LHCN-M2 (cell line): Measurements from ENCODE around the gene CDH12. TPM values are rescaled to one million over a fixed set of nuclear protein-coding genes. Genes with fewer than 3 reads are reported as not detected.
"Not testable (repeated sequence)": the region's sequence is repeated elsewhere in the genome, so short reads cannot be mapped to it uniquely, and the experiment has no call there.

Source experiments
- DNase-seq: peaks from one replicate; pipeline ENCODE4 v3.0.0-alpha.2; 2012; ENCODE audit warnings: low read depth
- polyA plus RNA-seq: library from polyadenylated mRNA; unstranded; fragments of >200 nt; gene quantifications from one replicate; pipeline ENCODE4 v1.2.1, GENCODE V29; 2012; ENCODE audit warnings: missing spikeins
- total RNA-seq: library from RNA; depleted of rRNA; stranded (reverse); fragments of >200 nt; gene quantifications from 2 replicates; pipeline ENCODE4 v1.2.3, GENCODE V29; 2014; rRNA removed

CDH12 gene
- not detected in 2 replicates for total RNA-seq
- not detected for polyA plus RNA-seq

GRCh38 chr5:22852807-22853660 is at the start of gene CDH12:
TSS of gene CDH12 (minus strand) at chr5:22853344.
- no peak for DNase-seq

GRCh38 chr5:22901885-22902284 is 48.7 kb upstream of the CDH12 start:
- no peak for DNase-seq

GRCh38 chr5:22900801-22901310 is 47.7 kb upstream of the CDH12 start:
- DNase-seq = no peak

DNA sequence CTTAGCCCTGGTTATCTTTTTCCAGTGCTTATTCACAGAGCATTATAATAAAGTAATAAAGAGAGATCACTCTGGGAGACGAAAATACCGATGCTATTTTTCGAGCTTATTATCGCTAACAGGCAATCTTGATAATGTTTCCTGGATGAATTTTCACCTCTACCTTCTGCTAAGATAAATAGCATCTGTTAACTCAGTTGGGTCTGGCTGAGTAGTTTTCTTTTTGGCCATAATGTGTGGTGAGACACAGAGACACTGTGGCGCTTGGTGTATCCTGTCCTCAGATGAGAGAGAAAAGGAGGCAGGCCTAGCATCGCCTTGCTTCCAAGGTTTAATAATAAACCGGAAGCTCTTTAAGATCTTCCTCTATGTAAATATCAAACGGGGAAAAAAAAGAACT is 46.2 kb upstream of the CDH12 start:
- no peak for DNase-seq

DNA sequence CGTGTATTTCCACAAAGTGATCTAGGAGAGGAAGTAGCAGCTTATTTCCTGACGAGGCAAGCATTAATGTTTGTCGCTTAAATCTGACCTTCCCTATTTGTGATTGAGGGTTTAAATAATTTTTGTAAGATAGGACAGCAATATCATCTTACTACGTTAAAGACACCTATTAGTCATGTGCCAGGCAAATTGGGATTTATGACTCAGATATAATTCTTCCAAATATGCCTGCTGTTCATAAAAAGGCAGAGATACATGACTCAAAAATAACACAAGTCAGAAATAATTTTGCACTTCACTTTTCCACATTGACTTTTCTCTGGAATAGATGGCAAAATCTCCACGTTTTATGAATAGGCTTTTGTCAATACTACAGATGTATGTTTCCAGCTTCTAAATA is 43.0 kb upstream of the CDH12 start:
- DNase-seq = no peak

DNA sequence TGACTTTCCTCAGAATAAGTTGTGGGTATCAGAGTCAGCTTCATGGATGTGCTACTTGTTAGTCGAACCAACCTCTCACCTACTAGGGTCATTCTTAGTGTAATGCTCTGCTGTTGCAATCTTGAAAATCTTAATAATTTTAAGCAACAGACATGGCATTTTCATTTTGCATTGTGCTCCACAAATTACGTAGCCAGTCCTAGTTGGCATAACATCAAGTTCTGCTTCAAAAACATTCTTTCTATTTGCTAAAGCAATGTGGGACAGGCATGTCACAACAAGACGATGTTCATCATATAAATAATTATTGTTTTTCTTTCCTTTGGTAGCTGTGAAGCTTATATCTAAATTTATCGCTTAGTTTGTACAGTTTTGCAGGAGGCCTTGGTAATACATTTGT is 39.3 kb upstream of the CDH12 start:
- no peak for DNase-seq

- DNase-seq = no peak
These were observed 36.6 kb upstream of the CDH12 start for GRCh38 chr5:22889720-22890119.

GRCh38 chr5:22887566-22887965 is 34.4 kb upstream of the CDH12 start:
- no peak for DNase-seq

DNA sequence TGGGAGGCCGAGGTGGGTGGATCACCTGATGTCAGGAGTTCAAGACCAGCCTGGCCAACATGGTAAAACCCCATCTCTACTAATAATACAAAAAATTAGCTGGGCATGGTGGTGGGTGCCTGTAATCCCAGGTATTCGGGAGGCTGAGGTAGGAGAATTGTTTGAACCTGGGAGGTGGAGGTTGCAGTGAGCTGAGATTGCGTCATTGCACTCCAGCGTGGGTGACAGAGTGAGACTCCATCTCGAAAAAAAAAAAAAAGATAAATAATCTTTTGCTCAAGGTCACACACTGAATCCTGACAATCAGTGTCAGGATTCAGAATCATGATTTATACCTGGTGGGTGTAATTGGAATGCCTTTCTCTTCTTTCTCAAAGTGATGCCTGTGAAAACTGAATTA is 5.8 kb upstream of the CDH12 start:
- not testable (repeated sequence) for DNase-seq

DNA sequence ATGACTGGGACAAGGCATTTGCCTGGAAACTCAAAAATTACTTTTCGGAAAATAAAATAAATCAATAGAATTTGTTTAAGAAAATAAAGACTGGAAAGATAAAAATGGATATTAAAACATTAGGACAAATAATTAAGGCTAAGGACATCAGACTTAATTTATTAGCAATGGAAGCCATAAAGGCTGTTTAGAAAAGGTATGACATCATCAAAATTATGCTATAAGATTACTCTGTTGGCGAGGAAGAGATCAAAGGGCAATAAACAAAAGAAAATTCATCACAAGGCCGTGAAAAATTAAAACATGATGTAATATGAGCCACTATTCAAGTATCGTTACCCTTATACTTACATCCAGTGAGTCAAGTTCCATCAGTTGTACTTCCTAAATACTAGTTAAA is 2.7 kb upstream of the CDH12 start:
- no peak for DNase-seq

DNA sequence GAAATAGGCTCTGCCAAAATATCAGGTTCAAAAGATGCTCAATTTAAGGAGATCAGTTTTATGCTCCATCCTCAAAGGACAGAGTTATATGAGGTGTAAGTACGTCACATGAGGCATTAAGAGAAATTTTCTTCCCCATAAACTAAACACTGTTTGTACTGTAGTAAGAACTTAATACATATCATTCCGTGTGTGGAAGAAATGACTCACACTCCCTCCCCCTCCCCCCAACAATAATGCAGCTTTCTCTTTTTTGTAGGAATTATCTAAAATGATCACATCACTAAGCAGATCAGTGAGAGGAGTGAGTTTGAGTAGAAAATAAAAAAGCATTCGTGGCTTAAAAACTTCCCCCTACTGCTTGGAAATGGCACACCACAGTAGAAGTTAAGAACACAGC is 2.2 kb downstream of the CDH12 start:
- DNase-seq = no peak

DNA sequence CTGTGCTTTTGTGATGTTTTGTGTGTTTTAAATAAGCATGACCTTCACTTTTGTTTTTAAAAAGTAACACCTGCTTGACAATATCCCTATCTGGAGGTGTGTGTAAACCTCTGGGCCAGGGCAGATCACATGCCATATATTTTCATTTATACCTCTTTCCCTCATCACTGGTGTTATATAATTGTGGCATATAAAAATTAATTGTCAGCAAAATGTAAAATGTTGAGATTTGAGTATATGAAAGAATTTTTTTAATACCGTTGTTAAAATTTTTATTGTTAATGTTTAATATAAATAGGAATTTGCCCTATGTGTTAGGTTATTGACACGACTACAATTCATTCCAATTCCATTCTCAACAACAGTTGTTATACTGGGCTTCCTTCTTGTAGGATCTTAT is 6.5 kb downstream of the CDH12 start:
- DNase-seq = no peak

DNA sequence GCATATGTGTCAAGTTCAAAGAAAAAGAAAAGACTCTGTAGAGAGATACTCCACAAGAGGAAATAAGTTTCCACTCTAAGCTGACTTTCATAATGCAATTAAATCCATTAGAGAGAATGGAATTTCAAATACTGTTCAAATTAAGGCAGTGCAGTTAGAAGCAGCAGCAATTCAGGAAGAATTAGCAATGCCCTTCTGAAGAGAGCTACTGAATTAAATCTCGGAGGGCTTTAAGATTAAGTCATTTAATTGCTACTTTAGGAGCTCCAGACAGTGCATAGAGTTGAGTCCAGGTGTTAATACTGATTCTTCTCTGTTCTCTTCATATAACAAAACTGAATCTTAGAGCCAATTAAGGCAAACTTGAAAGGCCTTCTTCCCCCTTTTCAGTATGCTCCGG is 8.5 kb downstream of the CDH12 start:
- no peak for DNase-seq

- DNase-seq = no peak
These were observed 9.0 kb downstream of the CDH12 start for GRCh38 chr5:22844155-22844554.

- no peak for DNase-seq
These were observed 10.6 kb downstream of the CDH12 start for GRCh38 chr5:22842574-22842973.

DNA sequence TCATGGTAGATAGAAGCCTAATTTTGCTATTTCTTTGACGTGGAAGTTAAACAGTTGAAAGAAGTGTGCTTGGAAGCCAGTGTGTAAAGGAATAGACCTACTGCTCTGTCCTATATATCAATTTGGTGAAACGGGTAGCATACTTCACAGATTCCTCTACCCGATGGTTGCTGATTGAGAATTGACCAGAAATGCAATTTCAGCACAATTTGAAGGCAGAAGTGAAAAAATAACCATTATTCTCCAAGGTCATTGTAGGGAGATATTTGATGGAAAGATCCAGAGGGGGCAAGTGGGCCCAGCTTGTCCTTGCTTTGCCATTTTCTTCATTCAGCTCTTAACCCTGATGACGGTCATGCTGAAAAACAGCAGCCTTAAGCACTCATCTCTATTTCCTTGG is 15.3 kb downstream of the CDH12 start:
- no peak for DNase-seq

GRCh38 chr5:22835686-22836085 is 17.5 kb downstream of the CDH12 start:
- no peak for DNase-seq

- no peak for DNase-seq
These were observed 59.7 kb downstream of the CDH12 start for GRCh38 chr5:22793463-22793862.

GRCh38 chr5:22787807-22788206 is 65.3 kb downstream of the CDH12 start:
- no peak for DNase-seq

- no peak for DNase-seq
These were observed 65.7 kb downstream of the CDH12 start for GRCh38 chr5:22787398-22787797.

DNA sequence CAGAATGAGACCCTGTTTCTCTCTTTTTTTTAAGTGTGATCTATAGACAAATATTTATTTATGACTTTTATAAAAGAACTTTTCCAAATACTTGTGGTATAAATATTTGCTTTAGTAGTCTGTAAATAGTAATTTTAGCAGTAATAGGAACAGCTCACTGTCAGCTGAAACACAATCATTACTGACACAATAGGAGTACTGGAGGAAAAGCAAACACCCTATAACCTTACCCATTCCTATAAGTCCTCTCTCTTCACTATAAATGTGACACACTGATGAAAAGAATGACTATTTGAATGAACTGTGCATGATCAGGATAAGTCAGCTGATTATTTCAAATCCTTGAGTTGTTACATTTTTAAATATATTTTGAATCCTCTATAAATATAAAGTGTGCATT is 72.4 kb downstream of the CDH12 start:
- DNase-seq = no peak

DNA sequence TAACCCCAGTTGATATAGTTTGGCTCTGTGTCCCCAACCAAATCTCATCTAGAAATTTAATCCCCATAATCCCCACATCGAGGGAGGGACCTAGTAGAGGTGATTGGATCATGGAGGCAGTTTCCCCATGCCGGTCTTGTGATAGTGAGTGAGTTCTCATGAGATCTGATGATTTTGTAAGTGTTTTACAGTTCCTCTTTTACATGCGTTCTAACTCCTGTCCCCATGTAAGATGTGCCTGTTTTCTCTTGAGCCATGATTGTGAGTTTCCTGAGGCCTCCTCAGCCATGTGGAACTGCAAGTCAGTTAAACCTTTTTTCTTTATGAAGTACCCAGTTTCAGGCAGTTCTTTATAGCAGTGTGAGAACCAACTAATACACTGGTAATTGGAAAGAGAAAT is 73.6 kb downstream of the CDH12 start:
- no peak for DNase-seq

DNA sequence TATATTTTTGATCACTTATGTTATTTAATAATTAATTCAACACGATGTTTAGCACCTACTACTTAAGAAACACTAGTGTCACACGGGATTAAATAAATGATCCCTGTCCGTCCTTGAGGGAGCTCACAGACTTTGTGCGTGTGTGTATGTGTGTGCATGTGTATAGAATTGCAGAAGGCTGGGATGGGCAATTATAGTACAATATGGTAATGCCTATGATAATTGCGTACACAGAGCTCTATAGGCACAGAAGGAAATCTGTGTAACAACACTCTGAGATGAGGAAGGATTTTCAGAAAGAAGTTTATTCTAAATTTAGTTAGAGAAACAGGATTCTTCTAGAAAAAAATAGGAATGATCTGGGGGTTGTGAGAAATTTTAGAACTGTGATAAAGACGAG is 76.9 kb downstream of the CDH12 start:
- no peak for DNase-seq

DNA sequence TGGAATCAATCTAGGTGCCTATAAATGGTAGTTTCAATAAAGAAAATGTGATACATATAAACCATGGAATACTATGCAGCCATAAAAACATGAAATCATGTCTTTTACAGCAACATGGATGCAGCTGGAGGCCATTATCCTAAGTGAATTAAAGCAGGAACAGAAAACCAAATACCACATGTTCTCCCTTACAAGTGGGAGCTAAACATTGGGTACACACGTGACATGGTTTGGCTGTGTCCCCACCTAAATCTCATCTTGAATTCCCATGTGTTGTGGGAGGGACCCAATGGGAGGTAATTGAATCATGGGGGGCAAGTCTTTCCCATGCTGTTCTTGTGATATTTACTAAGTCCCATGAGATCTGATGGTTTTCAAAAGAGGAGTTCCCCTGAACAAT is 78.9 kb downstream of the CDH12 start:
- DNase-seq = not testable (repeated sequence)
